ENCODE results near the gene STAC2. TPM values are rescaled to one million over a fixed set of nuclear protein-coding genes. Genes with fewer than 3 reads are reported as not detected.

STAC2 gene
- total and polyA plus RNA-seq, 2 donors (not counting 1 experiment from before 2014, with no cell fraction given), result not detected

DNA sequence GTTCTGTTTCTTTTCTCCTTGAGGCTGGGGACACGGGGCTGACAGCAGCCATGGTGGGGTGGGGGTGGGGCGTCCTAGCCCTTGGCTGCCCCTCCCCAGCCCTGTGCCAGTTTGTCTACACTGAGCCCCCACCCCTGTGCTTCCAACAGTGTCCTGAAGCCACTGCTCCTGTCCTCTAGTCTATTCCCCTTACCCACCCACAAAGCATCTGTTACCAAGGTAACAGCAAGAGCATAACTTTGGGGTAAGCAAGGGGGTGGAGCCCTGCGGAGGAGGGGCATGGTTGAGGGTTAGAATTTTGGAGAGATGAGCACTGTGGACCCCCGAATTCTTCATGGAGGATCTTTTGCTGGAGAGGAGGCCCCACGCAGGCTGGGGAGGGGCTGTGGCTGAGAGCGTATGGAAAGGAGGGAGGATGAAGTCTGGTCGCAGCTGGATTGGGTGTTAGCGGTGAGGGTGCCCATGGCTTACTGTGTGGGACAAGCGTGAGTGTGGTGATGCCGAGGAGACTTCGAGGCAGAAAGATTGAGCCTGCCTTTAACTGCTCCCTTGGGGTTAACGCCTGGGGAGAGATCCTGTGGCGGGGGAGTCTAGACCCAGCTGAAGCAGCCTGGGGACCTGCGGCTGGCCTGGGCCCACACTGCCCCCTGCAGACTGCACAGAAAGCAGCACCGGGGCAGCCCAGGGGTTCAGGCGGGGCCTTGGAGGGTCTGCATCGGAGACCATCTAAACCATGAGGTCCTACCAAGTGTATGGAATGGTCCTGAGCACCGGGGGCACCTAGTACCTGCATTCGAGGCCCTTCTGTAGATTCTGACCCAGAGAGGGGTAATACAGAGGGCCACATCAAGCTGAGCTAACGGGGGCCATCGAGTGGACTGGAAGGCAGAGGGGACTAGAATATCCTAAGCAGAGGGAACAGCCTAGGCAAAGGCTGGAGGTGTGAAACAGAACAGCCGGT is 6.1 kb upstream of the STAC2 start:
- no peaks in the 10 kb centered on the region for H4K20me1 ChIP-seq (ENCODE audit: control insufficient read depth, insufficient read depth, low read length, poor library complexity, severe bottlenecking)
- H2AFZ ChIP-seq (ENCODE audit: insufficient read depth, low read depth, low read length, poor library complexity, severe bottlenecking), result no peak overlapping the region
- H3K79me2 ChIP-seq (ENCODE audit: control insufficient read depth, insufficient read depth, low read length), result no peaks in the 10 kb centered on the region
- peak overlapping the region; percentile 60 for H3K4me2 ChIP-seq (replicated peaks; ENCODE audit: low read depth, low read length, poor library complexity, severe bottlenecking)
- Mint-ChIP-seq H3K27ac (peak overlapping the region; percentile 32), H3K27me3 (peaks cover 44% of the 10 kb centered on the region), H3K4me3 (peak overlapping the region; percentile 70), H3K9me3 (ENCODE audit: insufficient read depth) (no peaks in the 10 kb centered on the region), H3K4me1 (peaks cover 14% of the 10 kb centered on the region)
- peaks cover 0 to 48% (median 32%) of the 10 kb centered on the region in 4 experiments for H3K27me3 ChIP-seq (replicated peaks in 1 of 4; ENCODE audit: control extremely low read depth in 1 of 4, control insufficient read depth in 3 of 4, insufficient read depth in 4 of 4, low read length in 3 of 4)
- H3K4me1 ChIP-seq (ENCODE audit: control insufficient read depth in 2 of 2, insufficient read depth in 2 of 2, low read length in 2 of 2), result peaks cover 12 to 13% of the 10 kb centered on the region in 2 donors
- CTCF ChIA-PET, result interaction anchor here (1.0 to 21.4 kb wide), 11 partner anchors 10 to 269 kb away, joined by 3 to 707 read pairs (median 13); partner anchors contain the start of genes ARL5C and RPL19
- peak; percentile 89 for ATAC-seq (ENCODE audit: low read depth)
- H3K27ac ChIP-seq (ENCODE audit: low read length in 2 of 2), result no peak overlapping the region
- TF ChIP-seq EZH2 (IDR thresholded peaks at IDR 0.05; ENCODE audit: borderline replicate concordance, insufficient read depth, low read depth, low read length, poor library complexity, severe bottlenecking) (no peak), CTCF (IDR thresholded peaks at IDR 0.05) (peak; percentile 86)
- peak; percentile 76 for DNase-seq
- no peaks in the 10 kb centered on the region for H3K36me3 ChIP-seq (replicated peaks in 1 of 2; ENCODE audit: control extremely low read depth in 1 of 2, control insufficient read depth in 1 of 2, extremely low read depth in 1 of 2, insufficient read depth in 2 of 2, low read length in 1 of 2)
- POLR2A ChIA-PET, result interaction anchor here (0.6 to 1.4 kb wide), 3 partner anchors 23 to 1667 kb away, joined by 4 to 5 read pairs (median 5); partner anchors contain the start of gene RPL19
- peaks cover 0 to 7% (median 0%) of the 10 kb centered on the region in 3 donors for H3K9me3 ChIP-seq (ENCODE audit: control extremely low read depth in 1 of 3, control insufficient read depth in 2 of 3, insufficient read depth in 1 of 3, low read length in 2 of 3)
- no peak overlapping the region for H3K9ac ChIP-seq (ENCODE audit: low read length)
- no peak overlapping the region for H3K4me3 ChIP-seq (ENCODE audit: control extremely low read depth in 1 of 5, extremely low read depth in 1 of 5, insufficient read depth in 1 of 5, low read depth in 2 of 5, low read length in 4 of 5)
- 17% methylated on average over 20 of the region's 22 CpGs for WGBS (ENCODE audit: insufficient coverage)
- intact Hi-C loops (cut with micrococcal nuclease), result loop anchor here (1.0 kb wide), 3 partner anchors 25 to 249 kb away; no protein-coding TSS in a partner anchor
